NCI-H1105 (cell line): ENCODE measurements around the gene ALDOA.
A peak's percentile ranks its signal among the peaks of the same experiment; 100 is the strongest.

Source experiments
- DNase-seq: peaks from one replicate; lab custom pipeline; 2025; lab: John Stamatoyannopoulos, UW

ALDOA gene

GRCh38 chr16:30069611-30070462 lies 4.3 kb downstream of the ALDOA start:
- DNase-seq: no peak

GRCh38 chr16:30070490-30070889 lies 4.9 kb downstream of the ALDOA start:
- DNase-seq: no peak

GRCh38 chr16:30075503-30076275 lies 10.1 kb downstream of the ALDOA start, which contains the start of gene PPP4C:
Gene PPP4C, plus strand, starts transcription at chr16:30075994. Its CDS starts 384 bp downstream, at chr16:30076378.
- DNase-seq: peak; percentile 77

GRCh38 chr16:30076276-30076791 lies 10.8 kb downstream of the ALDOA start:
- no peak for DNase-seq

GRCh38 chr16:30077656-30078055 lies 12.1 kb downstream of the ALDOA start:
- no peak for DNase-seq

- DNase-seq: no peak
Measured at GRCh38 chr16:30078744-30079143, 13.2 kb downstream of the ALDOA start.

GRCh38 chr16:30079480-30079879 lies 13.9 kb downstream of the ALDOA start:
- DNase-seq: no peak

GRCh38 chr16:30082545-30083090 lies 17.1 kb downstream of the ALDOA start:
- no peak for DNase-seq

- DNase-seq: no peak
Measured at GRCh38 chr16:30083216-30084055, 17.9 kb downstream of the ALDOA start.

GRCh38 chr16:30084096-30084815 lies 18.7 kb downstream of the ALDOA start:
- no peak for DNase-seq

- no peak for DNase-seq
Measured at GRCh38 chr16:30084816-30085159, 19.2 kb downstream of the ALDOA start.

- DNase-seq: no peak
Measured at GRCh38 chr16:30085247-30085646, 19.7 kb downstream of the ALDOA start.

- DNase-seq: no peak
Measured at GRCh38 chr16:30085820-30086219, 20.3 kb downstream of the ALDOA start.

GRCh38 chr16:30086291-30087140 lies 21.0 kb downstream of the ALDOA start:
- DNase-seq: no peak

GRCh38 chr16:30087181-30087898 lies 21.8 kb downstream of the ALDOA start:
- DNase-seq: no peak

GRCh38 chr16:30088237-30088831 lies 22.8 kb downstream of the ALDOA start:
- no peak for DNase-seq

GRCh38 chr16:30088832-30089624 lies 23.5 kb downstream of the ALDOA start:
- DNase-seq: no peak
